Cerebellar cortex (tissue), 1 donor: ENCODE data around the gene TMEM240.

ENCODE experiments used
- DNase-seq: peaks from one replicate; pipeline ENCODE4 v3.0.0-alpha.2; 2015; ENCODE audit warnings: low spot score

Gene TMEM240

GRCh38 chr1:1540090-1540817 is at the start of gene TMEM240:
Gene TMEM240, minus strand, starts transcription at chr1:1540624. Its CDS starts 278 bp downstream, at chr1:1540346.
- DNase-seq, result peak; percentile 69

- DNase-seq, result no peak
Observed at GRCh38 chr1:1583347-1584010, 43.1 kb upstream of the TMEM240 start.

- no peak for DNase-seq
Observed at GRCh38 chr1:1582585-1583346, 42.3 kb upstream of the TMEM240 start.

DNA sequence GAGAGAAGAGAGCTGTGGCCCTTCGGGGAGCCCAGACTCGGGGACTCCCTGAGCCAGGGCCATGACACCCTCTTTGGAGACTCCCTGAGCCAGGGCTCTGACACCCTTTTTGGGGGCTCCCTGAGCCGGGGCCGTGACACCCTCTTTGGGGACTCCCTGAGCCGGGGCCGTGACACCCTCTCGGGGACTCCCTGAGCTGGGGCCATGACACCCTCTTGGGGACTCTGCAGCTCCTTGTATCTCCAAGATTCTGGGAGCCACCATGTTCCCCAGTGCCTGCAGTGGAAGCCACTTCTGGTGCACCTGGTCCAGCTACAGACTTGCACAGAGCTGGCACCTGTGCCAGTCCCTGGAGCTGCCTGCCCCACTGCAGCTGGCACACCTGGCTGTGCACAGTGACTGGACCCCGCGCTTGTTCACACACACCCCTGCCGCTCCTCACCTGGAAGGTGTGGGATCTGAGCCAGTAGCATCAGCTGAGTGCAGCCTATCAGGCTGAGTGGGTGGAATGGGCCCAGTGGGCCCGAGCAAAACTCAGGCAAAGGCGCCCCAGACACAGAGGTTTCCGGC is 38.0 kb upstream of the TMEM240 start:
- DNase-seq, result no peak

GRCh38 chr1:1577367-1578011 is 37.1 kb upstream of the TMEM240 start:
- DNase-seq, result no peak

DNA sequence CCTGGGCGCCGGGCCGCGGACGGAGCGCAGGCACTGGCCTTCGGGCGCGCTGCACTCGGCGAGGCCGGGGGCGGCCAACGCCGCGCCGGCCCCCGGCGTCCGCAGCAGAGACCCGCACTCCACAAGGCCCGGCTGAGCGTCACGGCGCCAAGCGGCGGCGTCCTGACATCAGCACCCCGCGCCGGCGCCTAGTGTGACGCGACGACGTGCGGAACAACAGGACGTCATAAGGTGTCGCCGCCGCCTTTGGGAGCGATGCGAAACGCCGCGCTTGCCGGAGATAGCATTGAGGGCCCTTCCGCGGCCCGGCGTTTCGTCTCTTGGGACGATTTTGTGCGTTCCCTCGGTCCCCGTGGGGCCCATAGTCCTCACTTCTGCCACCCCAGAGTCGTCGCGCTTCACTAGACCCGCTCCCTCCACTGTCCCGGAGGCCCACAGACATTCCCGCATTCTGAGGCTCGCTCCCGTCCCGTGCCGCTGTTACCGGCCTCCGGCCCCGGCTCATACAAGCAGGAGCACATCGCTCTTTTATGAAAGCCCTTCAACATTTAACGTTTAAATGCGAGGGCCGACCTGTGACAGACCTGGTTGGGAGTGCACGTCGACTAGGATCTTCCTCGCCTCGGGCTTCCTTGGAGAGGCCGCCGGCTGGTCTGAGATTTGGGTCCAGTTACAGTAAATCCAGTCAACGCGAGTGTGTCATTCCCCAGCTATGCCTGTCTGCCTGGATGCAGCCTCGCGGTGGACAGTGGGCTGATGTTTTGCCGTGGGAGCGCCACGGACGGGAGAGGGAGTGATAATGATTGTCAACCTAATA is 34.5 kb upstream of the TMEM240 start, which contains the start of gene SSU72:
TSS of gene SSU72 (minus strand) at position 143 of the 817 bp plus-strand sequence. CDS start 306 bp downstream, outside the sequence.
- DNase-seq, result peak; percentile 86

DNA sequence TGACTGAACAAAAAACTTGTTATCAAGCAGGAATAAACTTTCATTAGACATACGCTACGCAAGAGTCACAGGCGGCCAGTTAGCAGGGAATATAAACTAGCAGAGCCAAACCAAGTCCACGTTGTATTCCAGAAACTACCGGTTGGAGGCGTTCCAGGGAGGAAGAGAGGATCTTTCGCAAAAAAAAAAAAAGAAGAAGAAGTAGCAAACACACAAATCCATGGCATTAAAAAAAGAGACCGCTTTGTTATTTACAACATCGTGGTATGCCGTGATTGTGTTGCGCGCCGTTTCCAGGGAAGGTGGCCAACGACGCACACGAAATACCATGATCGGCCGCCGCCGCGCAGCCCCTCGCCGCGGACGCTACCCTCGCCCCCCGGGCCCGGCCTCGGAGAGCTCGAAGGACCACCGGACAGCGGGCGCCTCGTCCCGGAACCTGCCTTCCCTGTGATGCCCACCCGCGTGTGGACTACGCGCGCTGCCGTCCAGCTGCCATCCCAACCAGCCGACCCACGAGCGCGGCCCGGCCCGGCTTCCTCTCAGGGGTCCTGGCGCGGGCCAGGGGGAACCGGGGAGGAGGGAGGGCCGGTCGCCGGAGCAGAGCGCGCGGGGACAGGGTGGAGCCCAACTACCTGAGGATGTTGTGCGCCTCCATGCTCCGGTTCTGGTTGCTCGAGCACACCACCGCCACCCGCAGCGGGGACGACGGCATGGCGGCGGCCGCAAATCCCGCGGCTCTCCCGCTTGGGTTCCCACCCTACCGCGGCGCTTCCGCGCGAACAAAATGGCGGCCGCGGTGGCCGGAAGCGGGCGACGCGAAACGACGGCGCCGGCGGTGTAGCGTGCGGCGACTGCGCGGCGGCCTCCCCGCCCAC is 33.7 kb upstream of the TMEM240 start:
- peak; percentile 59 for DNase-seq

DNA sequence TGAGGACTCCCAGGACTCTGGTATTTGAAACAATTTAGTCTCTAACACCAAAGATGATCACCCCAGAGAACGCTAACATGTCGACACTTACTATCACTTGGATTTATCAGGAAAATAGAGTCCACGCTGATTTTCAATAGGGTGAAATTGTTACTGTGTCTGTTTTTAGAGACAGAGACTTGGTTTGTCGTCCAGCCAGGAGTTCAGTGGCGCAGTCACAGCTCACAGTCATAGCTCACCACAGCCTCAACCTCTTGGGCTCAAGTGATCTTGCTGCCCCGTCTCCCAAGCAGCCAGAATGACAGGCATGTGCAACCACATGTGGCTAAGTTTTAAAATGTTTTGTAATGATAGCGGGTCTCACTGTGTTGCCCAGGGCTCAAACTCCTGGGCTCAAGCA is 28.9 kb upstream of the TMEM240 start:
- DNase-seq, result no peak

- DNase-seq, result no peak
Observed at GRCh38 chr1:1567891-1568291, 27.5 kb upstream of the TMEM240 start.

DNA sequence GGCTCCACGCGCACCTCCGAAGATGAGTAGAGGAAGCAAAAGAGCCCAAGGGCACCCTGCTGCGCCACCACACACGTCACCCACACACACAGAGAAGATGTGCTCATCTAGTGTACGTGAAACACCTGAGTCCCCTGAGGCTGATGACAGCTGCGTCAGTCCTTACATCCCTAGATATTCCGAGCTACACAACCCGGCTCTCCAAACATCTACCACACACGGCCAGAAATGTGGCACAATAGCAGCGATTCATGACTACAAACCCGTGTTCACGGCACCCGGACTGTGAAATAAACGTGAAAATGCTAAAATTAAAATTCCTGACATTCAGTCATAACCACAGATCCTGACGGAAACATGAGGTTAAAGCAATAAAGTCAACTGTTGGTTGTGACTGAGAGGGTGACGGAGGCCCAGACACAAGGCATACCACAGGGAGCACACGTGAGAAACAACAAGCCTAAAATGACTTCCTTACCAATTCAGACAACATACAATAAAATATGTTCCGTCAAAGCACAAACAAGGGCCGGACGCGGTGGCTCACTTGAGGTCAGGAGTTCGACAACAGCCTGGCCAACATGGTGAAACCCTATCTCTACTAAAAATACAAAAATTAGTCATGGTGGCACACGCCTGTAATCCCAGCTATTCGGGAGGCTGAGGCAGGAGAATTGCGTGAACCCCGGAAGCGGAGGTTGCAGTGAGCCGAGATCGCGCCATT is 26.9 kb upstream of the TMEM240 start:
- DNase-seq, result no peak

DNA sequence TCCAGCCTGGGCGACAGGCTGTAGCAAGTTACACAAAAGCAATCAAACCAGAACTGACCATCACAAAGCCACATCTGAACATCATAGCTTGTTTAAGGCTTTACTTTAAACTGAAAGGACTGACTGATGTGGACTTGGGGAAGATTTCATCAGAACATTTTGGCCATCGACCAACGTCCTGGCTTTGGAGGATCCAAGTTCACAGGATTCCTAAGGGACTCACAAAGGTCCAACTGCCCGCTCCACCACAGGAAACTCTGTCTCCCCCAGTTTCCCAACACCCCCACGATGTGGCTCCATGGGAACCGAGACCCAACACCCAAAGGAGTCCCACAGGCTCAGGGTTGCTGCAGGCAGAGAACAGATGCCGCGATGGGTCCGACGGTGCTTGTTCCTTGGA is 24.9 kb upstream of the TMEM240 start:
- no peak for DNase-seq

DNA sequence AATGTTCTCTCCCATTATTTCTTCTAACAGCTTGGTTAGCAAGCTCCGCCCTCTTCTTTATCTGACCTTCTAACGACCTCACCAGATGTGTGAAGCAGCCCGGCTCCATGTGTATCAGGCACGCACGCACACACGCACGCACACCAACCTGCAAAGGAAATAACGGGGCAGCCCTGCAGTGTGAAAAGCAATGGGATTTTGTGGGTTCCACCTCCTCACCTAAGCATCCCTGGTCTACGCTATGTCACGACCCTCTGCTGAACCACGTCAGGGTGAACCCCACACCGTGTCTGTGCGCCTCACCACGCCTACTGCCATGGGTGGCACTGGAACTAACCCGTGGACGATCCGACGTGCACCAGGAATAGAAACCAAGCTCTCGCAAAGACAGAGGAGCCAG is 23.8 kb upstream of the TMEM240 start:
- no peak for DNase-seq

DNA sequence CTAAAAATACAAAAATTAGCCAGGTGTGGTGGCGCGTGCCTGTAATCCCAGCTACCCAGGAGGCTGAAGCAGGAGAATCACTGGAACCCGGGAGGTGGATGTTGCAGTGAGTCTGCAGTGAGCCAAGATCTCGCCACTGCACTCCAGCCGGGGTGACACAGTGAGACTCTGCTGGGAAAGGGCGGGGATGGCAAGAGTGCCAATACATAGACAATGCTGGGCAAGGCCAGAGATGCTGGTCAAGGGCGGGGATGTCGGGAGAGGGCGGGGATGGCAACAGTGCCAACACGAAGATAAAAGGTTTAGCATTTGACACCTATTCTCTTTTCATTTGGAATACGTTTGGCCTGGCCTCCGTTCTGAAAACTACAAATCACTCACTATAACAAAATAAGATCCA is 23.3 kb upstream of the TMEM240 start:
- DNase-seq, result no peak

DNA sequence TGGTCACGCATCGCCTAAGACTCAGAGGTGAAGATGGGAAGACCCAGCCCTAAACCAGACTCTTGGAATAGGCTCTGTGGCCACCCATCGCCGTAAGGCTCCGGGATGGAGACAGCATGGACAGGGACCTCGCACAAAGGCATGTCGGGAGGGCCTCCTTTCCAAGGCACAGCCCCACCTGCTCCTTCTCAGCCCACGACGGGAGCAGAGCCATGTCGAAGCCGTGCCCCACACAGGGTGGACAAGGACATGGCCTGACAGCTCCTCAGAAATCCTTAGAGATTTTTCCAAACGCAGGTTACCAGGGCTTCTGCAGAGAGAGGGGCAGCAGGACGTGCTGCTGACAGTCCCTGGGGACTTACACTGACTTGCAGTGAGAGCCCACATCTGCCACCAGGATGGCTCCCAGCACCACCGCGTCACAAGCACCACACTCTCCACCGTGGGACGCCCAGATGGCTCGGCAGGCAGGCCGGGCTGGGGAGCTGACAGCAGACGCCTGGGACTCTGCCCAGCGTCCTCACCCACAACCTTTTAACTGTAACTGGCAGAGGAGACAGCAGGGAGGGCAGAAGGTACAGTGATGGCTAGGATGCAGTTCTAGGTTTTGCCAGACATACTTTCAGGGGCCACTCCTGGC is 22.3 kb upstream of the TMEM240 start:
- no peak for DNase-seq

GRCh38 chr1:1561801-1562470 is 21.5 kb upstream of the TMEM240 start:
- no peak for DNase-seq

DNA sequence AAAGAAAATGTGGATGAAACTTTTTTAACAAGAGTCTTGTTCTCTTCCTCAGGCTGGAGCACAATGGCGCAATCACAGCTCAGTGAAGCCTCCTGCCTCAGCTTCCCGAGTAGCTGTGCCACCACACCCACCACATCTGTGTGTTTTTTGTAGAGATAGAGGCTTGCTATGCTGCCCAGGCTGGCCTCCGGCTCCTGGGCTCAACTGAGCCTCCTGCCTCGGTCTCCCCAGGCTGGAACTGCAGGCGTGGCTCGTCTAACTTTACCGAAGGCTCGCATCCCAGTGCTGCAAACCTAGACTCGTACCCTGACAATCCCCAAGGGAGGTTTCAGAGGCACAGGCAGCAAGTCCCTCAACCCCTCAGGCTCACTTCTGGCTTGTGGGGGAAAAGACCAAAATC is 19.8 kb upstream of the TMEM240 start:
- no peak for DNase-seq

DNA sequence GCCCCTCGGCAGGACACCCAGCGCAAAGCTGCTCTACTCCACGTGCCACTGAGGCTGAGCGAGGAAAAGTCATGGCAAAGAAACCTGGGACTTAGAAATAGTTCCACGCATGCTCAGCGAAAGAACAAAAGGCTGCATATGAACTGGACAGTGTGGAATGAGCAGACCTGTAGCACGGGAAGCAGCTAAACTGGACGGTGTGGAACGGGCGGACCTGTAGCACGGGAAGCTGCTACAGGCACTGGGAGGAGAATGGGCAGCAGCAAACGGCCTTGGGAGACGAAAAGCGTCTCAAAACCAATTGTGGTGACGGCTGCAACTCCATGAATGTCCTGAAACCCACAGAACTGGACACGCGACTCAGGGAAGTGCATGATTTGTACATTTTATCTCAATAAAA is 18.6 kb upstream of the TMEM240 start:
- DNase-seq, result no peak

GRCh38 chr1:1558591-1558990 is 18.2 kb upstream of the TMEM240 start:
- DNase-seq, result no peak
